A549 (cell line): ENCODE results near the gene LRRC4C.

ENCODE experiments used
- MAX ChIP-seq: IDR thresholded peaks from 2 replicates; pipeline ENCODE4 v1.6.1; 2012
- NR3C1 ChIP-seq: fragments of >200 bp; sonication (Bioruptor Twin); formaldehyde crosslinking; IDR thresholded peaks from 3 replicates; pipeline ENCODE4 v1.6.1; 2017
- POLR2A ChIP-seq: IDR thresholded peaks from 2 replicates; pipeline ENCODE4 v1.6.1; 2012; ENCODE audit warnings: mild to moderate bottlenecking, low read length
- RCOR1 ChIP-seq: fragments of 150-350 bp; IDR thresholded peaks from 2 replicates; pipeline ENCODE4 v1.6.1; 2014; ENCODE audit warnings: antibody characterized with exemption, low read length, low read depth
- TF ChIP-seq, protein P1 (sequence below): fragments of >200 bp; sonication (Bioruptor Twin); formaldehyde crosslinking; IDR thresholded peaks from 3 replicates; pipeline ENCODE4 v1.5.1; 2016

GRCh38 chr11:41414771-41415440 is 44.5 kb downstream of the LRRC4C start:
- no peak for TF ChIP-seq RCOR1
- TF ChIP-seq, protein P1, sequence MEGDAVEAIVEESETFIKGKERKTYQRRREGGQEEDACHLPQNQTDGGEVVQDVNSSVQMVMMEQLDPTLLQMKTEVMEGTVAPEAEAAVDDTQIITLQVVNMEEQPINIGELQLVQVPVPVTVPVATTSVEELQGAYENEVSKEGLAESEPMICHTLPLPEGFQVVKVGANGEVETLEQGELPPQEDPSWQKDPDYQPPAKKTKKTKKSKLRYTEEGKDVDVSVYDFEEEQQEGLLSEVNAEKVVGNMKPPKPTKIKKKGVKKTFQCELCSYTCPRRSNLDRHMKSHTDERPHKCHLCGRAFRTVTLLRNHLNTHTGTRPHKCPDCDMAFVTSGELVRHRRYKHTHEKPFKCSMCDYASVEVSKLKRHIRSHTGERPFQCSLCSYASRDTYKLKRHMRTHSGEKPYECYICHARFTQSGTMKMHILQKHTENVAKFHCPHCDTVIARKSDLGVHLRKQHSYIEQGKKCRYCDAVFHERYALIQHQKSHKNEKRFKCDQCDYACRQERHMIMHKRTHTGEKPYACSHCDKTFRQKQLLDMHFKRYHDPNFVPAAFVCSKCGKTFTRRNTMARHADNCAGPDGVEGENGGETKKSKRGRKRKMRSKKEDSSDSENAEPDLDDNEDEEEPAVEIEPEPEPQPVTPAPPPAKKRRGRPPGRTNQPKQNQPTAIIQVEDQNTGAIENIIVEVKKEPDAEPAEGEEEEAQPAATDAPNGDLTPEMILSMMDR: no peak
- TF ChIP-seq POLR2A: no peak
- no peak for TF ChIP-seq MAX
- no peak for TF ChIP-seq NR3C1
